ENCODE results near the gene STIP1.
A peak's percentile ranks its signal among the peaks of the same experiment; 100 is the strongest.

STIP1 gene

GRCh38 chr11:64185693-64186491 is at the start of gene STIP1:
Gene STIP1 (plus strand): TSS chr11:64186171. CDS start chr11:64186262, 91 bp downstream.
- peak; percentile 100 for DNase-seq (ENCODE audit: low read depth, low spot score)

- no peak for DNase-seq (ENCODE audit: low read depth, low spot score)
Measured at GRCh38 chr11:64136765-64137441, 49.1 kb upstream of the STIP1 start.

GRCh38 chr11:64138398-64138797 is 47.6 kb upstream of the STIP1 start:
- DNase-seq (ENCODE audit: low read depth, low spot score): no peak

- DNase-seq (ENCODE audit: low read depth, low spot score): no peak
Measured at GRCh38 chr11:64139049-64139448, 46.9 kb upstream of the STIP1 start.

- DNase-seq (ENCODE audit: low read depth, low spot score): no peak
Measured at GRCh38 chr11:64140082-64140481, 45.9 kb upstream of the STIP1 start.

- DNase-seq (ENCODE audit: low read depth, low spot score): peak; percentile 57
Measured at GRCh38 chr11:64141081-64141783, 44.7 kb upstream of the STIP1 start.

GRCh38 chr11:64144587-64145472 is 41.1 kb upstream of the STIP1 start:
- no peak for DNase-seq (ENCODE audit: low read depth, low spot score)

- DNase-seq (ENCODE audit: low read depth, low spot score): peak; percentile 55
Measured at GRCh38 chr11:64146036-64146955, 39.7 kb upstream of the STIP1 start.

- peak; percentile 90 for DNase-seq (ENCODE audit: low read depth, low spot score)
Measured at GRCh38 chr11:64148226-64148916, 37.6 kb upstream of the STIP1 start.

- DNase-seq (ENCODE audit: low read depth, low spot score): no peak
Measured at GRCh38 chr11:64148917-64149617, 36.9 kb upstream of the STIP1 start.

GRCh38 chr11:64150051-64150450 is 35.9 kb upstream of the STIP1 start:
- no peak for DNase-seq (ENCODE audit: low read depth, low spot score)

- DNase-seq (ENCODE audit: low read depth, low spot score): no peak
Measured at GRCh38 chr11:64150481-64151239, 35.3 kb upstream of the STIP1 start.

GRCh38 chr11:64151337-64151736 is 34.6 kb upstream of the STIP1 start:
- no peak for DNase-seq (ENCODE audit: low read depth, low spot score)

- DNase-seq (ENCODE audit: low read depth, low spot score): peak; percentile 78
Measured at GRCh38 chr11:64152841-64153691, 32.9 kb upstream of the STIP1 start.

- DNase-seq (ENCODE audit: low read depth, low spot score): no peak
Measured at GRCh38 chr11:64153812-64154211, 32.2 kb upstream of the STIP1 start.

- no peak for DNase-seq (ENCODE audit: low read depth, low spot score)
Measured at GRCh38 chr11:64156235-64157011, 29.5 kb upstream of the STIP1 start.

Data from astrocyte of the hippocampus (primary cell).